Left forelimb (tissue), 1 donor: ENCODE data around the gene KRT16.
"Not testable (repeated sequence)": the region's sequence is repeated elsewhere in the genome, so short reads cannot be mapped to it uniquely, and the experiment has no call there.

Experiments
- DNase-seq: peaks from one replicate; pipeline ENCODE4 v3.0.0-alpha.2; 2018; ENCODE audit warnings: low spot score

Gene KRT16

GRCh38 chr17:41612376-41613160 lies at the start of gene KRT16:
Gene KRT16 (minus strand): TSS chr17:41612767. CDS start chr17:41612688, 79 bp downstream.
- DNase-seq, result not testable (repeated sequence)

DNA sequence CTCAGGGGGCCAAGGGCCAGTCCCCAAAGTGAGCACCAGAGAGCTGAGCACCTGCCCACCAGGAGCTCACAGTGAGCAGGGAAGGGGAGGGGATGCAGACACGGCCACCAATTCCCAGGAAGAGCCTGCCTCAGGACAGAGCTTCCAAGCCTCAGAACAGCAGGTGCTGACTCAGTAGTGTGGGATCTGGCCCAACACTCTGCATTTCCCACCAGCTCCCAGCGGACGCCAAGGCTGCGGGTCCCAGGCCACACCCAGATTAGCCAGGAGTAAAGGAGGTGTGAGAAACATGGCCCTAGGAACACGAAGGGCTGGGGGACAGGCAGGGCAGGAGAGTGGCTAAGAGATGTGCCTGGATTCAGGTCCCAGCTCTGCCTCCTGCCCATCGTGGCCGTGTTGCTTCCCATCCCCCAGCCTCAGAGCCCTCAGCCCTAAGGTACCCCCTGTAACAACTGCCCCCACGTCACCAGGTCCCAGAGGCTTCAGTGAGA lies 47.7 kb upstream of the KRT16 start:
- no peak for DNase-seq

GRCh38 chr17:41659427-41660212 lies 47.1 kb upstream of the KRT16 start:
- no peak for DNase-seq

GRCh38 chr17:41658846-41659245 lies 46.3 kb upstream of the KRT16 start:
- no peak for DNase-seq

DNA sequence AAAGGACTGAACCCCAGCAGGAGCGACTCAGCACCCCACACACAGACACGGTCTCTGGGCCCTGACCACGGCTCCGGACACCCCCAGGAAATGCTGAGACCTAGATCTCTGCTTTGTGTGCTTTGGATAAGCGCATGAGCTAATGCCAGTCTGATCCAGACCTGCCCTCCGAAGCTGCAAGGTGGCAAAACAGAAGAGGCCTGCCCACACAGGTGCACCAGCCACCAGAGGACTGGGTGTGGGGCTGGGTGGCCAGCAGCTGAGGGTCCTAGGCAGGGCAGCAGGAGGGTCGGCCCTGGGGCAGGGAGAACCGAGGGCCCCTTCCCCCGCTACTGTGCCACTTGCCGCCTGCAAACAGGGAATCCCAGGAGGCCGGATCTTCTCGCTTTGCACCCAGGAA lies 45.4 kb upstream of the KRT16 start:
- no peak for DNase-seq

DNA sequence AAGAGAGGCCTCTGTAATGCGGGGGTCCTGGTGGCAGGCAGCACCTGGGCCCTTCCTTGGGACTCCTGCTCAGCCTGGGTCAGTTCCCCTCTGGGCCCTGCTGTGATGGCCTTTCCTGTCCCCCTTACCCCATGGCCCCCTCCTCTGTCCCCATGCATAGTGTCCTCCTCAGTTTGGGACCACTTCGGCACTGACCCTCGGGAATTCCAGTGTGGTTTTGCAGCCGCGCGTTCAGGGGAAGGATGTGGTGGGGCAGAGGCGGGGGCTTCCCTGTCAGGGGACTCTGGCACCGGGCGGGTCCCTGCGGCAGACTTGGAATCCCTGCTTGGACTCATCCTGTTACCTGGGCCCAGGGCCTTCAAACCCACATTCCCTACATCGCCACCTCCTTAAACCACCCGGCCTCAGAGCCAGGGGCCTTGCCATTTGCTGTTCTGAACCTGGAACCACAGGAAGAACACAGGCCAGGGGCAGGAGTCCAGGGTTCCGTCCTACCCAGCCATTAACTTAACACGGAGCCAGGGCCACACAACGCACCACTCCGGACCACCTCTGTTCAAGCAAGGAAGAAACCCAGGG lies 44.7 kb upstream of the KRT16 start:
- no peak for DNase-seq

DNA sequence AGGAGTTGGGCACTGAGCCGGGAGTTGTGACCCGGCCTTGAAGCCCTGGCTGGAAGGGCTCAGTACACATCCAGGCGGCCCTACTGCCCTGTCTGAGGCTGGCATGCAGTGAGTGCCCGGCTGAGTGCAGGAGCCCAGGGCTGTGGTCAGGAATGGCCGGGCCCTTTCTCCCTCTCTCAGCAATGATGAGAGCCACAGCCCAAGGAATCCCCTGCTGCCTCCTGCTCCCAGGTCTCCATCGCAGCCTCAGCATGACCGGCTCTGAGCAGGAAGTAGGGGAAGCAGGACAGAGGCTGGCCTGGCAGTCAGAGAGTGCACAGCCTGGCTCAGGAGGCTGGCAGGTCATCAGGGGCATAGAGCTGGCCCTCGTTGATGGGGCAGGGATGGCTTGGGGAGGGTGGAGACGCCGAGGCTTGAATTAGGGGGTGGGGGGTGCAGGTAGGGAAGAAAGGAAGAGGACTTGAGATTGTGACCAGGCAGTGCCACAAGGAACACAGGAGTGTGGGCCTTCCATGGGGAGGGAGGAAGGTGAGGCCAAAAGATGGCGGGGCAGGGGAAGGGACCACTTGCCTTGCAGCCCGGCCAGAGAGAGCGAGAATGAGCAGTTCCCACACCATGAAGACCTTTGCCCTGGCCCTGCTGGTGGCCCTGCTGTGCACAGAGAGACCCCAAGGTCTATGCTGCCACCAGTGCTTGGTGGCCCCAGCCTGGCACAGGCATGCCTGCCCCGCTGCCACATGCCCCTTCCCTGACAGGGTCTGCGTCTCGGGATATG lies 43.9 kb upstream of the KRT16 start:
- no peak for DNase-seq

DNA sequence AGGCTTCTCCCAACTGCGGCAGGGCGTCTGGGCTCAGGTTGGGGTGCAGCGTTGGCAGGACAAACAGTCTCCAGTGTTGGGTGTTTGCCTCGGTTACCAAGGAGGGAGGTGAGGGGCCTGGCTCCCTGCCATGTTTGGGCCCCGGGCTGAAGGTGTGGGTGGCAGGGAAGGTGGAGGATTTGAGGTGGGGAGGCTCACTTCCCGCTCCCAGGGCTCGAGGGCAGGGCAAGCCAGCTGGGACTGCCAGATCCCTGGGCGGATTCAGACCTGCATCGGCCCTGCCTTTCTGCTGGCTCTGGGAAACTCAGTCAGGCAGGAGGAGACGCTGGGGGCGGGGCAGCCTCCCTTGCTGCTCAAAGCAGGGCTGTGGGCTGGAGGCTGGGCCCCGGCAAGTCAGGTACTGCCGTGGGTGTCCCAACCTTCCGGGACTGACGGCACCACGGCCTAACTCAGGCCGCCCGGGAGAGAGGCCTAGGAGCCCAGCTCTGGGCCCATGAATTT lies 43.1 kb upstream of the KRT16 start:
- DNase-seq, result no peak

- no peak for DNase-seq
These were observed 42.4 kb upstream of the KRT16 start for GRCh38 chr17:41654678-41655607.

GRCh38 chr17:41653892-41654677 lies 41.5 kb upstream of the KRT16 start:
- no peak for DNase-seq

- no peak for DNase-seq
These were observed 40.9 kb upstream of the KRT16 start for GRCh38 chr17:41653421-41653820.

DNA sequence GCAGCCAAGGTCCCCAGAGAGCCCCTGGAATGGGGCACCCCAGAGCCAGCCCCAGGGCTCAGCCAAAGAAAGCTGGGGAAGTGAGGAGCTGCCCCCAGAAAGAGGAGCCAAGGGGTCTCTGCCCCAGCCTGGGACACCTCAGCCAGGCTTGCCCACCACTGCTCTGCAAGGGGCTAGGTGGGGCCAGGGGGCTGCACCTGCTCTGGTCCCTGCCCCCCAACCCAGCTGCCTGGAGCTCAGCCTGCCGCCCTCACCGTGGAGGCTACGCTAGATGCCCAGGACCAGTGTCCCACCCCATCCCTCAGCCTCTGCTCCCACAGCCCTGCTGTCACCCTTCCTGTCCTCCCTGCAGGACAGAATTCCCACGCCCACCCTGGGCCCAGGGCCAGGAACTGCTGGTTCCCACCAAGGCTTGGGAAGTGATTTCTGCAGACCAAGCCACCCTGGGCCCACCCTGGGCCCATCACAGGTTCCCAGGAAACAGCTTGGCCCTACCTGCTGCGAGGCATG lies 39.9 kb upstream of the KRT16 start:
- no peak for DNase-seq

- peak; percentile 79 for DNase-seq
These were observed 39.3 kb upstream of the KRT16 start for GRCh38 chr17:41651625-41652460.

DNA sequence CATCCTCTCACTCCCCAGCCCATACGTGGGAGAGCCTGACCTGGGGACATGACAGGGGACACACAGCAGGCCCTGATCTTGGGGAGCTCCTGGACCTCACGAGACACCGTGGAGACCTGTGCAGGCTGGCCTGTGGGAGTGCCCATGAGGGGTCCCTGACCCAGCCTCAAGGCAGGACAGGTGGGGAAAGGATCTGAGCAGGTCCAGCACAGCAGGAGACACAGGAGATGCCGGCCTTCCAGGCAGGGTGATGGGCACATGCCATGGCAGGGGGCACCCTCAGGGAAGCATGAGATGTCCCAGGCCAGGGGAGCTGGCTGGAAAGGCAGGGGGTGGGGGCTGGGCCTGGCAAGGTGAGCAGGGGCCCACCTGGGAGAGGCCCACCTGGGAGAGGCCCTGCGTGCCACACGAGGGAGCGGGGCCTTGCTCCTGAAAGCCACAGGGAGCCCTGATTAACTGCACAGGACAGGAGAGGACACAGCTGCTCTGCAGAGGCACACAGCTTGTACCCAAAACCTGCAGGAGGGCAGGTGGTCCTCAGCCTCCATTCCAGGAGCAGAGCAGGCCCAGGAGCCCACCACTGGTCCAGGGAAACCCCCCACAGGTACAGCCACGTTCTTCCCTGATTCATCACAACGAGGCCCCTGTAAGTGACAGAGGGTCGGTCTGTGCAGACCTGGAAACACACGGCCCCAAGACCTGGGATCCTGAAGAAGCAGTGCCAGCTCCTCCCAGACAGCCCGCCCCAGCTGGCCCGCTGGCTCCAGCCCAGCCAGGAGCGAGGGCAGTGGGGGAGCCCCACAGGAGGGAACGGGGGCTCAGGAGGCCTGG lies 38.4 kb upstream of the KRT16 start:
- DNase-seq, result no peak

- no peak for DNase-seq
These were observed 37.5 kb upstream of the KRT16 start for GRCh38 chr17:41649923-41650519.

DNA sequence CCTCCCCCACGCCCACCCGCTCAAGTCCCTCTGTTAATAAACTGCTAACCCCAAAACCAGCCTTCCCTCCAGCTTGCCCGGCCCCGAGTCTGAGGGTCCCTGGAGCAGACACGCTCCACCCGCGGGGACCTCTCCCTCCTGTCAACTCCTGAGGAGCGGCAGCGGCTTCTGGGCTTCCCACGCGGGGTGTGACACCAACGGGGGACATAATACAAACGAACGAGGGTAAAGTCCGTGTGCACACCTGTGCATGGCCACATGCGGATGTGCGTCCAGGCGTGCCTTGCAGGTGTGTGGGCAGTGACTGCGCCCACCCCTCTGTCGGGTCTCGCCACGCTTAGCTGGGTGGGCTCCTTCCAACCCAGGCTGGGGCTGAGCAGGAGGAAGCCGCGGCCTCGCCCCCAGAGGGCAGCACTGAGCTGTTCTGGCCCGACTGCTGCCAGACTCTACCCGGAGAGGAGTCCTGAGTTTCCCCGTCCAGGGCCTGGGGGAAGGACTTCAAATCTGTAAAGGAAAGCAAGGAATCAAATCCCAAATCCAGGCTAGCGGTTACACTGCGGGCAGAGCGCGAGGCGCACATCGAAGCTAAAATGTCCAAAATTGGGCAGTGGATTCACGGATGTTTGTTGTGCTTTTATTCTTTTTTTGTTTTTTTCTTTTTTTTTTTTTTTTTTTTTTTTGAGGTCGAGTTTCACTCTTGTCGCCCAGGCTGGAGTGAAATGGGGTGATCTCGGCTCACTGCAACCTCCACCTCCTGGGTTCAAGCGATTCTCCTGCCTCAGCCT lies 36.0 kb upstream of the KRT16 start:
- DNase-seq, result peak; percentile 91
